Muscle of leg (tissue), 11 donors: ENCODE measurements around the gene SMG6. TPM values are rescaled to one million over a fixed set of nuclear protein-coding genes. Genes with fewer than 3 reads are reported as not detected.

Experiments
- DNase-seq: peaks from one replicate; pipeline ENCODE4 v3.0.0; 2013
- H3K27ac ChIP-seq: one replicate; pipeline ENCODE4 v1.5.1; 2013; ENCODE audit warnings: mild to moderate bottlenecking, low read length, control low read depth
- H3K27me3 ChIP-seq: one replicate; pipeline ENCODE4 v1.6.1; 2013; ENCODE audit warnings: low read length; ENCODE audit not compliant: control insufficient read depth, insufficient read depth
- H3K36me3 ChIP-seq: one replicate; pipeline ENCODE4 v1.6.1; 2013; ENCODE audit warnings: low read length; ENCODE audit not compliant: control insufficient read depth, insufficient read depth
- H3K4me1 ChIP-seq: one replicate; pipeline ENCODE4 v1.6.1; 2013; ENCODE audit warnings: low read length; ENCODE audit not compliant: control insufficient read depth, insufficient read depth
- H3K4me3 ChIP-seq: one replicate; pipeline ENCODE4 v1.5.1; 2013; ENCODE audit warnings: low read length, control low read depth
- H3K9me3 ChIP-seq: replicated peaks from 2 replicates; pipeline ENCODE4 v1.6.1; 2013; ENCODE audit warnings: low read depth, low read length; ENCODE audit not compliant: control insufficient read depth
- WGBS: methylation state at CpG from one replicate; pipeline ENCODE4 v1.1.5; 2013; ENCODE audit warnings: missing lambda C conversion rate; ENCODE audit not compliant: insufficient coverage; 5-methylcytosine and 5-hydroxymethylcytosine counted together
- polyA plus RNA-seq, 8 donors: library from polyadenylated mRNA; unstranded; fragments of 120-200 nt; gene quantifications; one replicate each; pipeline versions ENCODE4 v1.2.1 to v1.2.3, GENCODE V29; 2013; ENCODE audit warnings: inconsistent platforms in 1 of 8, low replicate concordance in 1 of 8; ENCODE audit not compliant: insufficient read length in 8 of 8, insufficient read depth in 1 of 8
- total RNA-seq: library from RNA; stranded (reverse); fragments of 120-200 nt; gene quantifications from one replicate; pipeline ENCODE4 v1.2.4, GENCODE V29; 2013

The SMG6 gene
- total and polyA plus RNA-seq, 9 donors = 12.7 to 21.8 (median 19.2) TPM

DNA sequence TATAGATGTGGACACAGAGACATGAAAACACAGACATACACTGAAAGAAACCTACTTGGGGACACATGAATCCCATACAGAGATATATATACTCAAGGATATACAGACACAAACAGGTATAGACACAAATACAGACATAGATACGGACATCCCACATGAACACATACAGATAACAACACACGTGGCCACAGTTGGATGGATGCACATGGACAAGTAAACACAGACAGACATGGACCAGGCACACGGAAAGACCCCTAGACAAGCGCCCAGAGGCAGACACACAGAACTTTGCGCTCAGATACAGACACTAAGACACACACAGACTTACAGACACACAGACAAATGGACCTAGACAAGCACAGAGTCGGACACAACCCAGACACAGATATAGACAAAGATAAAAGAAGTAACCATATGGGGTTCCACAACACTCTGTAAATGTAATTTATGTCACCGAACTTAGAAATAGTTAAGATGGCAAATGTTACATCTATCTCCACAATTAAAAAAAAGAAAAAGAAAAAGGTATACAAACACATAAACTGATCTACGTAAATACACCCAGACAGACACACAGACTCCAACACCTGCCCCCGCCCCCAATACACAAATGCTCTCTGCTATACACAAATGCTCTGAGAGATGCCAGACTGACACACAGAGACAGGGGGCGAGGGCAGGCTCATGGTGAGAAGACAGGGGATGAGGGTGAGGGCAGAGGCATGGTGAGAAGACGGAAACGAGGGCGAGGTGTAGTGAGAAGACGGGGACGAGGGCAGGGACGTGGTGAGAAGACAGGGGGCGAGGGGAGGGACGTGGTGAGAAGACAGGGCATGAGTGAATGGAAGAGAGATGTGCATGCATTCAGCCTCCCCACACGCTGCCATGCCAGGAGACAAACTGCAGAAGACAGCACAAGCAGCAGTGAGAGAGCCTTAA, 118.3 kb downstream of the SMG6 start:
- WGBS = 87% methylated on average over 14 of the region's 19 CpGs
- Histone ChIP-seq H3K36me3 (peaks cover 37% of the 10 kb centered on the region), H3K4me3 (no peak overlapping the region), H3K27ac (no peak overlapping the region), H3K27me3 (no peaks in the 10 kb centered on the region), H3K4me1 (peaks cover 44% of the 10 kb centered on the region), H3K9me3 (no peaks in the 10 kb centered on the region)
- no peak for DNase-seq

DNA sequence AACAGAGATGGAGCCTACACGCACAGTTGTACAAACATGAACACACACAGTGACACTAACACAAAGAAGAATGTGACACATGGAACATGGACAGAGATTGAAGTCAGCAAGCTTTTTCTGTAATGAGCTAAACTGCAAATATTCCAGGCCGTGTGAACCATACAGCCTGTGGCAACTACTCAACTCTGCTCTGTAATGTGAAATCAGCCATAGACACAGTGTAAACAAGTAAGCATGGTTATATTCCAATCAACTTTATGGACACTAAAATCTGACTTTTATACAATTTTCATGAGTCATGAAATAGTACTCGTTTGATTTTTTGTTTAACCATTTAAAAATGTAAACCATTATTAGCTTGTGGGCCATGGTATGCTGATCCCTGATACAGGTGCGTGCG, 120.2 kb downstream of the SMG6 start:
- 60% methylated on average over 1 of the region's 5 CpGs for WGBS
- H3K36me3 ChIP-seq = peaks cover 35% of the 10 kb centered on the region

DNA sequence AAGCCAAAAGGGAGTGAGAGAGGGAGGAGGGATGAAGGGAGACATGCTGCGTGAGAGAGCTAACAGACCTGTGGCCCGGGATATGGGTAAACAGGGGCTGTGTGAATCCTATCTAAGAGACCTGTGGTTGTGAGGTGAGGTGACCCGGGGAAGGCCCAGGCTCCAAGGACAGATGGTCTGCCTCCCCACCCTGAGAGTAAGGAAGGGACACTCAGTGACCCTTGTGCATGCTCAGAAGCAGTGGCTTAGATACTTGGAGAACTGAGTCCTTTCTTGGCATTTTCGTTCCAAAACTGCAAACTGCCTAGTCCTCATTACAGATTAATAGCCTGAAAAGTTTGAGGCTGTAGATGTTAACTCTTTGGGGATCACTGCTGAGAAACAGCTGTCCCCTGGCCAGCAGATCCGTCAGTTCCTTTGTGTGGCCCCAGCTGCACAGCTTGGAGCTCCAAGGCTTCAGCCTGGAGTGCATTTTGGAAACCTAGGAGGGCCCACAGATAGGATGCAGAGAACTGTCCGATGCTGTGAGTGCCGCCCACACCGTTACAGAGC, 121.6 kb downstream of the SMG6 start:
- DNase-seq = peak; percentile 91
- Histone ChIP-seq H3K27ac (peak overlapping the region; percentile 96), H3K4me1 (peaks cover 60% of the 10 kb centered on the region), H3K4me3 (no peak overlapping the region), H3K36me3 (peaks cover 30% of the 10 kb centered on the region), H3K27me3 (no peaks in the 10 kb centered on the region), H3K9me3 (no peaks in the 10 kb centered on the region)
- 22% methylated on average over 6 of the region's 8 CpGs for WGBS

More for the DNA sequence above, 120.2 kb downstream of the SMG6 start:
- H3K4me1 ChIP-seq = peaks cover 50% of the 10 kb centered on the region
- peak; percentile 37 for DNase-seq
- H3K4me3 ChIP-seq = no peak overlapping the region
- no peaks in the 10 kb centered on the region for H3K27me3 ChIP-seq
- H3K27ac ChIP-seq = no peak overlapping the region
- no peaks in the 10 kb centered on the region for H3K9me3 ChIP-seq

DNA sequence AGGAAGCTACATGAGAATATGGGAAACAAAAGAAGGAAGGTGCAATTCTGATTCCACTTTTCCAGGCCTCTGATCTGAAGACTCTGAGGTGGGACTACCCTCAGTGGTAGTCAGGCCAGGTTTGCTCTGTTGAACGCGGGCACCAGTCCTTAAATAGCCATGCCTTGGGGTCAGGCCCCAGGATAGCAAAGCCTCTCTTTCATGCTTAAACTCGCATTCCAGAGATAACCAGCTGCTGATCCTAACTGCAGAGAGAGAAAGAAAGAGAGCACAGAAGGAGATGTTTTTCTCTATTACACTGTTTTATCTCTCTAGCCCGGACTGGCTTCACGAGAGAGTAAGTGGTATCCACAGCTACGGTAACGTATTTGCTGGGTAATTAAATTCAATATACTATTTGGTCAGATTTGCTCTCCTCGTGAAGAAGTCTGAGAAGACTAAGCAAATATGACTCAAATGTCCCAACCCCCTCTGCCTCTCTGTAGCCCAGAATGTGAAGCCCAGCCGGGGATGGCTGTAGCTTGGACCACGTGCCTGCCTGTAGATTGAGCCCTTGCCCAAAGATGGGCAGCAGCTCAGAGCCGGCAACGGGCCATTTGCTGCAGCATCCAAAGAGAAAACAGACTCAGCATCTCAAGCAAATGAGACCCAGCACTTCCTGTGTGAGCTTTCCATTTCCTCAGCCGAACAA, 122.2 kb downstream of the SMG6 start:
- no peaks in the 10 kb centered on the region for H3K9me3 ChIP-seq
- H3K4me1 ChIP-seq = peaks cover 67% of the 10 kb centered on the region
- DNase-seq = peak; percentile 96
- no peak overlapping the region for H3K4me3 ChIP-seq
- WGBS = 11% methylated on average over 3 of the region's 13 CpGs
- H3K27ac ChIP-seq = peak overlapping the region; percentile 96
- no peaks in the 10 kb centered on the region for H3K27me3 ChIP-seq
- H3K36me3 ChIP-seq = peaks cover 23% of the 10 kb centered on the region

- peaks cover 72% of the 10 kb centered on the region for H3K4me1 ChIP-seq
- peak overlapping the region; percentile 96 for H3K27ac ChIP-seq
- 20% methylated on average over 1 of the region's 2 CpGs for WGBS
- DNase-seq = peak; percentile 29
- H3K27me3 ChIP-seq = no peaks in the 10 kb centered on the region
- H3K9me3 ChIP-seq = no peaks in the 10 kb centered on the region
- H3K4me3 ChIP-seq = no peak overlapping the region
- H3K36me3 ChIP-seq = peaks cover 17% of the 10 kb centered on the region
Observed at GRCh38 chr17:2180768-2181167, 122.8 kb downstream of the SMG6 start.

GRCh38 chr17:2179615-2180295, 123.8 kb downstream of the SMG6 start:
- peak overlapping the region; percentile 96 for H3K27ac ChIP-seq
- H3K9me3 ChIP-seq = no peaks in the 10 kb centered on the region
- 25% methylated on average over 7 of the region's 9 CpGs for WGBS
- peaks cover 15% of the 10 kb centered on the region for H3K36me3 ChIP-seq
- H3K4me1 ChIP-seq = peaks cover 83% of the 10 kb centered on the region
- H3K4me3 ChIP-seq = no peak overlapping the region
- DNase-seq = peak; percentile 98
- H3K27me3 ChIP-seq = no peaks in the 10 kb centered on the region

GRCh38 chr17:2178798-2179501, 124.6 kb downstream of the SMG6 start:
- H3K4me3 ChIP-seq = no peak overlapping the region
- peak; percentile 50 for DNase-seq
- H3K9me3 ChIP-seq = no peaks in the 10 kb centered on the region
- 60% methylated on average over 1 of the region's 15 CpGs for whole genome bisulfite sequencing
- H3K4me1 ChIP-seq = peaks cover 91% of the 10 kb centered on the region
- no peaks in the 10 kb centered on the region for H3K27me3 ChIP-seq
- H3K36me3 ChIP-seq = peaks cover 14% of the 10 kb centered on the region
- H3K27ac ChIP-seq = peak overlapping the region; percentile 96

- Histone ChIP-seq H3K27ac (peak overlapping the region; percentile 96), H3K27me3 (no peaks in the 10 kb centered on the region), H3K4me3 (no peak overlapping the region), H3K36me3 (peaks cover 4% of the 10 kb centered on the region), H3K4me1 (peaks cover 100% of the 10 kb centered on the region), H3K9me3 (no peaks in the 10 kb centered on the region)
- peak; percentile 61 for DNase-seq
- 33% methylated on average over 2 of the region's 4 CpGs for WGBS
Observed at GRCh38 chr17:2177235-2177811, 126.3 kb downstream of the SMG6 start.

- WGBS = no CpG with 5 or more reads among the region's 8 CpGs
- peak; percentile 80 for DNase-seq
- Histone ChIP-seq H3K36me3 (peaks cover 4% of the 10 kb centered on the region), H3K27me3 (no peaks in the 10 kb centered on the region), H3K4me1 (peaks cover 100% of the 10 kb centered on the region), H3K9me3 (no peaks in the 10 kb centered on the region), H3K27ac (peak overlapping the region; percentile 96), H3K4me3 (no peak overlapping the region)
Observed at GRCh38 chr17:2176499-2177169, 127.0 kb downstream of the SMG6 start.
